Fibroblast of lung (primary cell): ENCODE measurements around the gene TRIM24. TPM values are rescaled to one million over a fixed set of nuclear protein-coding genes. Genes with fewer than 3 reads are reported as not detected.

ENCODE experiments used
- DNase-seq, 2 donors: peaks; one replicate each; pipeline versions ENCODE4 v3.0.0 to v3.0.0-alpha.2; 2010; ENCODE audit warnings: low read depth in 2 of 2
- H2AFZ ChIP-seq: 2 replicates; pipeline ENCODE4 v1.5.1; 2012; ENCODE audit warnings: low read length, control low read depth, inconsistent platforms
- H3K27ac ChIP-seq: 2 replicates; pipeline ENCODE4 v1.5.1; 2011; ENCODE audit warnings: low read length, control low read depth; ENCODE audit not compliant: insufficient read depth
- H3K27me3 ChIP-seq: 2 replicates; pipeline ENCODE4 v1.5.1; 2011; ENCODE audit warnings: mild to moderate bottlenecking, low read length; ENCODE audit not compliant: control insufficient read depth, insufficient read depth
- H3K36me3 ChIP-seq: 2 replicates; pipeline ENCODE4 v1.5.1; 2011; ENCODE audit warnings: low read length; ENCODE audit not compliant: control insufficient read depth, insufficient read depth
- H3K4me1 ChIP-seq: 2 replicates; pipeline ENCODE4 v1.5.1; 2011; ENCODE audit warnings: low read length; ENCODE audit not compliant: control insufficient read depth, insufficient read depth; ENCODE audit errors: extremely low read depth
- H3K4me2 ChIP-seq: 2 replicates; pipeline ENCODE4 v1.5.1; 2011; ENCODE audit warnings: low read length, control low read depth; ENCODE audit not compliant: insufficient read depth; ENCODE audit errors: extremely low read depth
- H3K4me3 ChIP-seq, 4 experiments: fragments of 200-600 bp in 1 of 4; sonication (generic) in 1 of 4; replicated peaks in 1 of 4; 2 replicates each; pipeline ENCODE4 v1.5.1; 2011 to 2016; ENCODE audit warnings: low read length in 4 of 4, low read depth in 3 of 4, mild to moderate bottlenecking in 3 of 4, control low read depth in 2 of 4, inconsistent platforms in 1 of 4, mixed read lengths in 1 of 4; ENCODE audit not compliant: insufficient read depth in 1 of 4; ENCODE audit errors: control extremely low read depth in 1 of 4
- H3K79me2 ChIP-seq: 2 replicates; pipeline ENCODE4 v1.5.1; 2012; ENCODE audit warnings: mild to moderate bottlenecking, low read length, inconsistent platforms; ENCODE audit not compliant: control insufficient read depth, insufficient read depth
- H3K9ac ChIP-seq: 2 replicates; pipeline ENCODE4 v1.5.1; 2011; ENCODE audit warnings: mild to moderate bottlenecking, low read length, control low read depth; ENCODE audit not compliant: insufficient read depth
- H3K9me3 ChIP-seq: 2 replicates; pipeline ENCODE4 v1.5.1; 2012; ENCODE audit warnings: low read depth, low read length; ENCODE audit not compliant: control insufficient read depth, insufficient read depth
- H4K20me1 ChIP-seq: 2 replicates; pipeline ENCODE4 v1.5.1; 2011; ENCODE audit warnings: low read length; ENCODE audit not compliant: control insufficient read depth, insufficient read depth; ENCODE audit errors: extremely low read depth
- CTCF ChIP-seq, 2 donors: IDR thresholded peaks in 1 of 2; conservative IDR thresholded peaks in 1 of 2; 1 replicate in 1 of 2; 2 replicates in 1 of 2; pipeline ENCODE4 v1.5.1; 2011 to 2012; ENCODE audit warnings: low read length in 2 of 2, control low read depth in 1 of 2, inconsistent platforms in 1 of 2, low read depth in 1 of 2, mild to moderate bottlenecking in 1 of 2
- EZH2 ChIP-seq: IDR thresholded peaks from 2 replicates; pipeline ENCODE4 v1.5.1; 2012; ENCODE audit warnings: low read length, control low read depth, mild to moderate bottlenecking; ENCODE audit errors: missing control alignments
- polyA plus RNA-seq, 2 donors: library from polyadenylated mRNA; depleted of rRNA in 1 of 2; stranded (reverse) in 1 of 2; unstranded in 1 of 2; fragments of >200 nt; gene quantifications; 2 replicates each; pipeline ENCODE4 v1.2.1, GENCODE V29; 2011 to 2012; ENCODE audit warnings: missing spikeins in 1 of 2
- total RNA-seq: library from RNA; depleted of rRNA; stranded (reverse); fragments of >200 nt; gene quantifications from 2 replicates; pipeline ENCODE4 v1.2.1, GENCODE V29; 2014

Gene TRIM24
- total and polyA plus RNA-seq, 2 donors (not counting 1 experiment from before 2014, with no cell fraction given), result 5.9 to 7.9 TPM

GRCh38 chr7:138618933-138619332 lies 158.9 kb downstream of the TRIM24 start:
- H3K9me3 ChIP-seq, result no peaks in the 10 kb centered on the region

GRCh38 chr7:138622841-138623240 lies 162.8 kb downstream of the TRIM24 start:
- H3K27ac ChIP-seq, result no peak overlapping the region
- H3K79me2 ChIP-seq, result no peaks in the 10 kb centered on the region
- no peak for TF ChIP-seq EZH2

More at GRCh38 chr7:138618933-138619332, 158.9 kb downstream of the TRIM24 start:
- no peak for DNase-seq
- Histone ChIP-seq H3K4me1 (no peaks in the 10 kb centered on the region), H3K27ac (no peak overlapping the region), H3K79me2 (no peaks in the 10 kb centered on the region), H3K27me3 (no peaks in the 10 kb centered on the region), H3K4me3 (no peak overlapping the region), H2AFZ (no peak overlapping the region), H3K9ac (no peak overlapping the region), H3K36me3 (no peaks in the 10 kb centered on the region), H4K20me1 (no peaks in the 10 kb centered on the region), H3K4me2 (no peak overlapping the region)
- TF ChIP-seq EZH2, result no peak
- no peak for TF ChIP-seq CTCF (conservative IDR thresholded peaks at IDR 0.05 in 1 of 2, IDR thresholded peaks at IDR 0.05 in 1 of 2; ENCODE audit: low read depth in 1 of 2, low read length in 2 of 2)

GRCh38 chr7:138625084-138625848 lies 165.2 kb downstream of the TRIM24 start:
- Histone ChIP-seq H3K4me2 (no peak overlapping the region), H3K9me3 (no peaks in the 10 kb centered on the region), H2AFZ (no peak overlapping the region), H3K9ac (no peak overlapping the region), H3K4me3 (no peak overlapping the region), H3K27me3 (no peaks in the 10 kb centered on the region), H4K20me1 (no peaks in the 10 kb centered on the region), H3K27ac (no peak overlapping the region), H3K4me1 (no peaks in the 10 kb centered on the region), H3K79me2 (no peaks in the 10 kb centered on the region), H3K36me3 (no peaks in the 10 kb centered on the region)
- DNase-seq, result no peak
- no peak for TF ChIP-seq EZH2
- no peak for TF ChIP-seq CTCF (conservative IDR thresholded peaks at IDR 0.05 in 1 of 2, IDR thresholded peaks at IDR 0.05 in 1 of 2; ENCODE audit: low read depth in 1 of 2, low read length in 2 of 2)

More at GRCh38 chr7:138622841-138623240, 162.8 kb downstream of the TRIM24 start:
- Histone ChIP-seq H3K9ac (no peak overlapping the region), H2AFZ (no peak overlapping the region), H3K27me3 (no peaks in the 10 kb centered on the region), H3K4me3 (no peak overlapping the region), H3K4me1 (no peaks in the 10 kb centered on the region), H4K20me1 (no peaks in the 10 kb centered on the region), H3K9me3 (no peaks in the 10 kb centered on the region), H3K4me2 (no peak overlapping the region), H3K36me3 (no peaks in the 10 kb centered on the region)
- DNase-seq, result no peak
